Measurements from ENCODE around the gene KCNB1.

The KCNB1 gene

DNA sequence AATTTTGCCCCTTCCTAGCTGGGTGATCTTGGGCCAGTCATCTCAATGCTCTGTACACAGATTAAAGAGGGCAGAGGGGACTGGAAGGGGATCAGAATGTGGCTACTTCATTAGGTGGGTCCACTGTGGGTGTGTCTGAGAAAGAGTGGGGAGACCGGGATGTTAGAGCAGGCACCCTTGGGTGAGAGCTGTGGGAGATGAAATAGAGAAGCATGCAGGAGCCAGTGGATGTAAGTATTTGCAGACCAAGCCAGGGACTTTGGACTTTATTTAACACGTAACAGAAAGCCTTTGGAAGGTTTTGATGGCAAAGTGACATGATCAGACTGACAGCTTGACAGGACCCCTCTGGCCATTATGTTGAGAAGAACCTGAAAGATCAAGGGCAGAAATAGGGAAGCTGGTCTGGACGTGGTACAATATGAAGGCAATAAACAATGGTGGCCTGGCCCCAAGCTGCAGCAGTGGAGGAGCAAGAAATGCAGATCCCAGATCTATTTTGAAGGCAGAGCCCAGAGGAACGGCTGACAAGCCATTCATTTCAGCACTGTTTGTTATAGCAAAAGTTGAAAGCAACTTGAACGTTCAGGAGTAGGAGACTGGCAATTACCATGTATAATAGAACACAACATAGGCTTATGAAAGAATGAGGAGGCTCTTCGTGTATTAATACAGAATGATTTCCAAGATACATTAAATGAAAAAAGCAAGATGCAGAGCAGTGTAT, 122.1 kb downstream of the KCNB1 start:
- DNase-seq (ENCODE audit: low read depth, low spot score), result no peak
- in situ Hi-C loops (cut with HindIII; ENCODE audit: low sequenced_read_pairs), result no loop called here
- no peak overlapping the region for H3K4me3 ChIP-seq (ENCODE audit: low read depth, low read length)
- TF ChIP-seq, protein P1, sequence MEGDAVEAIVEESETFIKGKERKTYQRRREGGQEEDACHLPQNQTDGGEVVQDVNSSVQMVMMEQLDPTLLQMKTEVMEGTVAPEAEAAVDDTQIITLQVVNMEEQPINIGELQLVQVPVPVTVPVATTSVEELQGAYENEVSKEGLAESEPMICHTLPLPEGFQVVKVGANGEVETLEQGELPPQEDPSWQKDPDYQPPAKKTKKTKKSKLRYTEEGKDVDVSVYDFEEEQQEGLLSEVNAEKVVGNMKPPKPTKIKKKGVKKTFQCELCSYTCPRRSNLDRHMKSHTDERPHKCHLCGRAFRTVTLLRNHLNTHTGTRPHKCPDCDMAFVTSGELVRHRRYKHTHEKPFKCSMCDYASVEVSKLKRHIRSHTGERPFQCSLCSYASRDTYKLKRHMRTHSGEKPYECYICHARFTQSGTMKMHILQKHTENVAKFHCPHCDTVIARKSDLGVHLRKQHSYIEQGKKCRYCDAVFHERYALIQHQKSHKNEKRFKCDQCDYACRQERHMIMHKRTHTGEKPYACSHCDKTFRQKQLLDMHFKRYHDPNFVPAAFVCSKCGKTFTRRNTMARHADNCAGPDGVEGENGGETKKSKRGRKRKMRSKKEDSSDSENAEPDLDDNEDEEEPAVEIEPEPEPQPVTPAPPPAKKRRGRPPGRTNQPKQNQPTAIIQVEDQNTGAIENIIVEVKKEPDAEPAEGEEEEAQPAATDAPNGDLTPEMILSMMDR (IDR thresholded peaks at IDR 0.05; ENCODE audit: low read depth, low read length), result no peak

DNA sequence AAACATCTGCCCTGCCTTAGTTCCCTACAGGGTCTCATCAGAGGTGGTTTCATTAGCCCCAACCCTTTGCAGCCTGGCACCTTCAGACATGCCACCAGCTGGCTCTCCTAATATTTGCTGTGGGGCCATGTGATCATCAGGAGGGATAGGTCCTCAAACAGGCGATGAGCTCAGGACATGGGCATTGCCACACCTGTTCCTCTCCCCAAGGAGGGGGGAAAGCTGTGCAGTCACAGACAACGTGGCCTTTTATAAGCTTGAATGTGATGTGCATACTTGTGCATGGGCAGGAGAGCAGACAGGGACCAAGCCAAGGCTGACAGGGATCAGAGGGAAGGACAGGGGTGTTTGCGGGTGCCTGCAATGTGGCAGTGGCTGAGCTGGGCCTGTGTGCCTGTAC, 125.8 kb downstream of the KCNB1 start:
- no peak overlapping the region for H3K4me3 ChIP-seq (ENCODE audit: low read depth, low read length)
- TF ChIP-seq, protein P1 (IDR thresholded peaks at IDR 0.05; ENCODE audit: low read depth, low read length), result no peak
- DNase-seq (ENCODE audit: low read depth, low spot score), result no peak
- in situ Hi-C loops (cut with HindIII; ENCODE audit: low sequenced_read_pairs), result no loop called here

DNA sequence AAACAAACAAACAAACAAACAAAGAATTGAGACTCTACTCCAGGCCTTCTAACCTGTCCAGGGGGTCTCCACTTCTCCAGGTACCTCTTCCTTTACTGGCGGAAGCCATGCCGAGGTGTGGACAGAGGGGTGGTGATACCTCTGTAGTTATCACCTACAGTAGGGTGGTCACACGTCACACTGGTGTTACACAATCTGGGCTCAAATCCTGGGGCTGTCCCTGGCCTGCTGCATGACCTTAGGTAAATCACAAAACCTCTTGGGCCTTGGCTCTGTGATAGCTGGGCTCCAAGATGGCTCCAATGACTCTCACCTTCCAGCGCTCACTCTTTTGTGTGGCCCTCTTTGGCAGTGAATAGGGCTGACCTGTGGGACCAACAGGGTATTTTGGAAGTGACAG, 127.8 kb downstream of the KCNB1 start:
- no peak for DNase-seq (ENCODE audit: low read depth, low spot score)
- in situ Hi-C loops (cut with HindIII; ENCODE audit: low sequenced_read_pairs), result no loop called here
- TF ChIP-seq, protein P1 (IDR thresholded peaks at IDR 0.05; ENCODE audit: low read depth, low read length), result no peak
- no peak overlapping the region for H3K4me3 ChIP-seq (ENCODE audit: low read depth, low read length)

DNA sequence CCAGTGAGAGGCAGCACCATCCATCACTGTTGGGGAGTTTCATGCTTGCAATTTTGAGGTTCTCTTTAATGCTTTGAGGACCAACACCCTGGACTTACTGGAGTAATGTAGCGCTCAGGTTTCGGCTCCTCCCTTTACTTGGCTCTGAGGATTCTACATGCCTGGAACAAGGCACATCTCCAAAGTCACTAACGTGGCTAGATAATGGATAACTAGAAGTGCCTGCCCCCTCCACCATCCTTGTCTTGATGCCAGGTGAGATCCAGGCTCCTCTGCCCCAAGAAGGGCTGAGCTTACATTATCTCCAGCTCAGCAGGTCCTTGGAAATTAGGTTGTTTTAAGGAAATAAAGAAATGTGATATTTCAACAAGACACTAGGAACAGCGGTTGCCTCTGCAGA, 129.1 kb downstream of the KCNB1 start:
- in situ Hi-C loops (cut with HindIII; ENCODE audit: low sequenced_read_pairs), result no loop called here
- DNase-seq (ENCODE audit: low read depth, low spot score), result no peak
- H3K4me3 ChIP-seq (ENCODE audit: low read depth, low read length), result no peak overlapping the region
- TF ChIP-seq, protein P1 (IDR thresholded peaks at IDR 0.05; ENCODE audit: low read depth, low read length), result no peak

DNA sequence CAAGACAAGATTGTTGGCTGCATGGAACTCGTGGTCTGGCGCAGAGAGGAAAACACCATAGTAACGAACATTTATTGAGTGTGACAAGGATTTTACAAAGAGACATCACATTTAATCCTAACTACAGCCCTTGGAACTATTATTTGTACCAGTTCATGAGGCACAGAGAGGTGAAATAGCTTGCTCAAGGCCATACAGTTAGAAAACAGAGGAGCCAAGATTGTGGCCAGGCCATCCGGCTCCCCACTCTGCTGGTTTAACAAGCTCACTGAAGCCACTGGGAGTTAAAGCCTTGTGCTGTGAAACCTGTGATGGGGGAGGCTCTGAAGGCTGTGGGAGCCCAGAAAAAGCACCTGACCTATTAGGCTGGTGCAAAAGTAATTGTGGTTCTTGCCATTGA, 129.7 kb downstream of the KCNB1 start:
- TF ChIP-seq, protein P1 (IDR thresholded peaks at IDR 0.05; ENCODE audit: low read depth, low read length), result no peak
- H3K4me3 ChIP-seq (ENCODE audit: low read depth, low read length), result no peak overlapping the region
- no peak for DNase-seq (ENCODE audit: low read depth, low spot score)
- in situ Hi-C loops (cut with HindIII; ENCODE audit: low sequenced_read_pairs), result no loop called here

DNA sequence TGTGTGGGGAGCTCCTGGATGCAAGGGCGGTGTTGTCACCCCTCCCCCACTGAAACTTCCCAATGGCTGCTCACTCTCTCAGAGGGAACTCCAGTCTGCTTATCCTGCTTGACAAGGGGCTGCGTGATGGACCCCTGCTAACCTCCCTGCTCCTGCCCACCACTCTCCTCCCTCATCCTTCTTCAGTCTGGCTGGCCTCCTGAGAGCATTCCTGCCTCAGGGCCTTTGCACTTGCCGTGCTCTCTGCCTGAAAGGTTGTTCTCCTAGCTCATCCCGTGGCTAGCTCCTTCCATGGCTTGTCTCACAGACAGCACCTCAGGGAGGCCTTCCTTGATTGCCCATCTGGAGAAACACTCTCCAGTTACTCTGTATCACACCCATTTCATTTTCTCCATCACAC, 130.7 kb downstream of the KCNB1 start:
- in situ Hi-C loops (cut with HindIII; ENCODE audit: low sequenced_read_pairs), result no loop called here
- no peak overlapping the region for H3K4me3 ChIP-seq (ENCODE audit: low read depth, low read length)
- DNase-seq (ENCODE audit: low read depth, low spot score), result no peak
- TF ChIP-seq, protein P1 (IDR thresholded peaks at IDR 0.05; ENCODE audit: low read depth, low read length), result no peak
